Activated CD4-positive, CD25-positive, alpha-beta regulatory T cell treated with anti-CD3 and anti-CD28 coated beads, Interleukin-2, amount 50 U/mL, for 72 hours (primary cell): Measurements from ENCODE around the gene IFI44.

ENCODE experiments used
- DNase-seq: peaks from one replicate; pipeline ENCODE4 v3.0.0; 2021

IFI44 gene

GRCh38 chr1:78652019-78652560, 2.5 kb downstream of the IFI44 start:
- DNase-seq, result no peak

DNA sequence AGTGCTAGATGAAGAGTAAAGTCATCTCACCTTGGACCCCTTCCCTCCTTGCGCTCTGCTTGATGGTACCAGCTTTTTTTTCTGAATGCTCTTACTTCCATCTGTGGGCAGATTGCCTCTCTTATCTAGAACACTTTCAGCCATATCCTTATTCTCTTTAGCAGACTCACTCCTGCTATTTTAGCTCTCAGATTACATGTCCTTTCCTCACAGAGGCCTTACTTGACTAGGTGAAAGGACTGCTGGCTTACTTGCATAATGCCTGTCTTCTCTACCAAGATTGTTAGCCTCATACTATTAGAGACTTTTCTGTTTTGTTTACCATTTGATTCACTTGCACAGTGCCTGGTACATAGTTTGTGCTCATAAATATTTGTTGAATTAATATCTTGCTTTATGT, 9.3 kb downstream of the IFI44 start:
- no peak for DNase-seq

- no peak for DNase-seq
These were observed 14.3 kb downstream of the IFI44 start for GRCh38 chr1:78663923-78664322.

DNA sequence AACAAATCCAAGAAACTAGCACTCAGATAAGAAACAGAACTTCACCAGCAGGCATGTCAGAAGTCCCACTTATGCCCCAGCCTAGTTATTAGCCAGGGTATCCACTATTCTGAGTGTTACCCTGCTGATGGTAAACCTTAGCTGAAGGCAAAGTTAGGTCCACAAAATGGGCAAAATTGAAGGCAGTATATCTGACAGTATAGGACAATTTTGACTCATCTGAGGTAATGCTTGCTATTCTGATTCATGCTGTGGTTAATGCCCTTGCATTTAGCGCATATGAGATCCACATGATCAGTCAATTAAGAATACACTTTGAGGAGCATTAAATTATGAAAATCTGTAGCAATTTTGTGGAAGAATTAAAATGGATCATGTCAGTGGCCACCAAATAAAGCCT, 15.1 kb downstream of the IFI44 start:
- no peak for DNase-seq

GRCh38 chr1:78665809-78666208, 16.2 kb downstream of the IFI44 start:
- DNase-seq, result no peak

- DNase-seq, result no peak
These were observed 18.3 kb downstream of the IFI44 start for GRCh38 chr1:78667939-78668338.

GRCh38 chr1:78668427-78668826, 18.8 kb downstream of the IFI44 start:
- no peak for DNase-seq

GRCh38 chr1:78672428-78672827, 22.8 kb downstream of the IFI44 start:
- DNase-seq, result no peak

- DNase-seq, result no peak
These were observed 23.5 kb downstream of the IFI44 start for GRCh38 chr1:78673120-78673519.

GRCh38 chr1:78676347-78676982, 26.8 kb downstream of the IFI44 start:
- no peak for DNase-seq

- no peak for DNase-seq
These were observed 27.4 kb downstream of the IFI44 start for GRCh38 chr1:78676993-78677392.

GRCh38 chr1:78677788-78678187, 28.2 kb downstream of the IFI44 start:
- DNase-seq, result no peak

- DNase-seq, result no peak
These were observed 28.7 kb downstream of the IFI44 start for GRCh38 chr1:78678324-78678723.

DNA sequence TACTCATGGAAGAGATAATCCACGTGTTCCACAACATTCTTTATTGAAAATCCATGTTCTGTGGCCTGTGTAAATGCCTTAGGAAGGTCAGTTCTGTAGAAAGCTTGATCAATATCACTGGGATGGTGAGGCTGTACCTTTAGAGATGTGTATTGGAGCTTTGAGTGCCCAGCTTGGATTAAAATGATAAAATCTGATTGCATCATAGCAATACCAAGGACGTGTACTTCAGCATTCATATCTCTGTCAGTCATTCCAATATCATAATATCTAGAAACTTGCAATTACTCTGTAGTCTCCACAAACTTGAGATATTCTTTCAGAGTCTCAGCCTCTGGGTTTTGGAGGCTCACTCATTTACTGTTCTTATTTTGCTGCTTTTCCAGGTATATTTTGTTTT, 31.6 kb downstream of the IFI44 start:
- no peak for DNase-seq

GRCh38 chr1:78682496-78682895, 32.9 kb downstream of the IFI44 start:
- no peak for DNase-seq

DNA sequence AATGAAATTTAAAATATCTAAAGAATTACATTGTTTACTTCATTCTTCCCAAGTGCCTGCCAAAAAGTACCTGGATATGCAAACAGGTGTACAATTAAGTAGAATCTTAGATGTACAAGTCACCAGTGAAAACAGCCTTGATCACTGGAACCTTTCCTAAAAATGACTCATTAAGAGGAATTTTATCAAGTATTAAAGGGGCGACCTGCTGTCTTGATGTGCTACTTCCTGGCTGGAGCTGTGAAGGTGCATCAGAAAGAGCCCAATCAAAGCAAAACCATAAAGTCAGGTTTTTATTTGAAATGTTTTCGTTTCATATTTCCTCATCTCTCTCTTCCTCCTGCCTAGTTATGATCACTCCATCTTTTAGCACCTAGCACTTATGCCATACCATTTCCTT, 33.4 kb downstream of the IFI44 start:
- no peak for DNase-seq

DNA sequence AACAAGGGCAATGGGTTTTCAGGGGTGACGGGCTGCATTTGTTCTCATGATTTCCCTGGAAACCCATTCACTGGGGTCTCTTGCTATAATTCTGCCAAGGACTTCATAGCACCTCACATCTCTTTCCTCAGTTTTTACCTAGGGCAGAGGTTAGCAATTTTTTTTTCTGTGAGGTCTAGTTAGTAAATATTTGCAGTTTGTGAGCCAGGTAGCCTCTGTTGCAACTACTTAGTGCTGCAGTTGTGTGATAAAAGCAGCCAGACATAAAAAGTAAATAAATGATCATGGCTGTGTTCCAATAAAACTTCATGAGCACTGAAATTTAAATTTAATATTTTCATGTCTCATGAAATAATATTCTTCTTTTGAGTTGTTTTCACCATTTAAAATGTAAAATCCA, 37.7 kb downstream of the IFI44 start:
- DNase-seq, result no peak

DNA sequence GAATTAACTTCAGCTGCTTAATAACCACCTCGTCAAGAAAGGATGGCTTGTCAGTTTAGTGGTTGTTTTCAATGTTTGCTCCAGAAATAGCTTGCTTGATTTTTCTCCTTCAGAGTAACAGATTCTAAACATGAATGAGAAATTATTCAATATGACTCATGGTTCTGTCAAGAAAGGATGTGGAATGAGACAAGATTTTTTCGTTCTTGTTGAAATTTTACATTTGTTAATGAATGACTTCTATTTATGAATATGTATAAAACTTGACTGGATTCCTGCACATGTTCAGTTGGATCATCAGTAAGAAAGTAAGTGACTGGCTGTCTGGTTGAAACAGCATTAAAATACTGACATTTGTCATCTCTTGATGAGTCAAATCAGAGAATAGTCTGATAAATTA, 38.3 kb downstream of the IFI44 start:
- DNase-seq, result no peak

DNA sequence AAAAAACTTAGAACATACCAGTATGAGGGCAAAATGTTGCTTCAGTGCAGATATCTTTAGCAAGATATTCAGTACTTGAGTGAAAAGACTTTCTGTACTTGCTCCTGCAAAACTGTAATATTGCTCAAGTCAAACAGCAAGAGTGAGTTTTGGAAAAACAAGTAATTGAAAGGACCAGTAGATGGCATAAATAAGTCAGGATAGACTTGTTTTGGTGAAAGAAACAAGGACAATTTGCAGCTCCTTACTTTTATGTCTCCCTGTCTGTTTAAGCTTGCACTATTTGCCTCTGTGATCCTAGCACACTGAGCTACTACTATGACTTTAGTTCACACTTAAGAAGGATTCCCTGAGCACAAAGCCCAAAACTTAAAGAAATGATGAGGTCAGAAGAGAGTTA, 39.1 kb downstream of the IFI44 start:
- no peak for DNase-seq

GRCh38 chr1:78690516-78690915, 40.9 kb downstream of the IFI44 start:
- DNase-seq, result no peak

DNA sequence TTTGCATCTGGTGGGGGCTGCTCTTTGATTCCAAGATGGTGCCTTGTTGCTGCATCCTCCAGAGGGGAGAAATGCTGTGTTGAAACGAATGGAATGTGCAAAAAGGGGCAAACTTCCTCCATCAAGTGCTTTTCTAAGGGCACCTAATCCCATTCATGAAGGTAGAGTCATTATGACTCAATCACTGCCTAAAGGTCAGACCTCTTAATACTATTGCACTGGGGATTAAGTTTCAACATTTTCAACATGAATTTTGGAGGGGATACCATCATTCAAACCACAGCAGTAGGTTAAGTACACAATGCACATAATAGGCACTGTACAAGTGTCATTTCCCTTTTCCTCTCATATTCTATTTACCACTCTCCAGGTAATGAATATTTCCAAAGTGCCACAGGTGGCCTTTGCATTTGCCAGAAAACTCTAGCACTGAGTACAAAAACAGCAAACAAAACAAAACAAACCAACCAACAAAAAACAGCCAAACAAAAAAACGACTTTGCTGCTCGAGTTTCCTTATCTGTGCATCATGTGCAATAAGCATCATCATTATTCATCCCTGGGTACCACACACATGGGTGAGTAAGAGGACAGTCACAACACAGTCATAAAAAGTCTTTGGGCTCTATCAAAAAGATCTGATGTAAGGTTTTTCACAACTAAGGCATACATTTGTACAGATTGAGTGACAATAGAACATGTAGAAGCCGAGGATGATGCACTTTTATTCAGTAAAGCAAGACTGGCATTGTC, 42.5 kb downstream of the IFI44 start:
- no peak for DNase-seq

DNA sequence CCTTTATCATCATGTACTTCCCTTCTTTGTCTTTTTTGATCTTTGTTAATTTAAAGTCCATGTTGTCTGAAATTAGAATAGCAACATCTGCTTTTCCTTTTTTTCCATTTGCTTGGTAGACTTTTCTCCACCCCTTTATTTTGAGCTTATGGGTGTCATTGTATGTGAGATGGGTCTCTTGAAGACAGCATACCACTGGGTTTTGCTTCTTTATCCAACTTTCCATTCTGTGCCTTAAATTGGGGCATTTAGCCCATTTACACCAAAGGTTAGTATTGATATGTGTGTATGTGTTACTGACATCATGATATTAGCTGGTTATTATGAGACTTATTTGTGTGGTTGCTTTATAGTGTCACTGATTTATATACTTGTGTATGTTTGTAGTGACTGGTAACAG, 50.2 kb downstream of the IFI44 start:
- no peak for DNase-seq

- no peak for DNase-seq
These were observed 52.8 kb downstream of the IFI44 start for GRCh38 chr1:78702426-78702825.

- no peak for DNase-seq
These were observed 54.2 kb downstream of the IFI44 start for GRCh38 chr1:78703806-78704205.
